HG02588 (cell line): ENCODE measurements around the gene MORN1.

Experiments used
- ATAC-seq: cut with Tn5 transposase; IDR thresholded peaks from one replicate; pipeline ENCODE4 v1.9.1; 2021; ENCODE audit warnings: mild to moderate bottlenecking, moderate library complexity; ENCODE audit not compliant: unreplicated experiment

Gene MORN1

GRCh38 chr1:2388004-2388913, 3.1 kb downstream of the MORN1 start:
- ATAC-seq, result no peak

- no peak for ATAC-seq
These were observed 4.4 kb downstream of the MORN1 start for GRCh38 chr1:2386636-2387611.

GRCh38 chr1:2385606-2386280, 5.6 kb downstream of the MORN1 start:
- no peak for ATAC-seq

GRCh38 chr1:2384941-2385481, 6.3 kb downstream of the MORN1 start:
- no peak for ATAC-seq

GRCh38 chr1:2384130-2384860, 7.1 kb downstream of the MORN1 start:
- no peak for ATAC-seq

GRCh38 chr1:2383576-2383975, 7.8 kb downstream of the MORN1 start:
- no peak for ATAC-seq

- ATAC-seq, result no peak
These were observed 8.6 kb downstream of the MORN1 start for GRCh38 chr1:2382621-2383361.

GRCh38 chr1:2381741-2382620, 9.4 kb downstream of the MORN1 start:
- no peak for ATAC-seq

- no peak for ATAC-seq
These were observed 10.3 kb downstream of the MORN1 start for GRCh38 chr1:2380816-2381591.

GRCh38 chr1:2379733-2380404, 11.5 kb downstream of the MORN1 start:
- ATAC-seq, result no peak

- no peak for ATAC-seq
These were observed 12.2 kb downstream of the MORN1 start for GRCh38 chr1:2378956-2379732.

GRCh38 chr1:2378441-2378851, 12.9 kb downstream of the MORN1 start:
- no peak for ATAC-seq

- no peak for ATAC-seq
These were observed 13.5 kb downstream of the MORN1 start for GRCh38 chr1:2377751-2378440.

- ATAC-seq, result no peak
These were observed 14.3 kb downstream of the MORN1 start for GRCh38 chr1:2376931-2377672.

- no peak for ATAC-seq
These were observed 15.1 kb downstream of the MORN1 start for GRCh38 chr1:2376261-2376741.
